ENCODE results near the gene LTBR.
A peak's percentile ranks its signal among the peaks of the same experiment; 100 is the strongest.

LTBR gene

DNA sequence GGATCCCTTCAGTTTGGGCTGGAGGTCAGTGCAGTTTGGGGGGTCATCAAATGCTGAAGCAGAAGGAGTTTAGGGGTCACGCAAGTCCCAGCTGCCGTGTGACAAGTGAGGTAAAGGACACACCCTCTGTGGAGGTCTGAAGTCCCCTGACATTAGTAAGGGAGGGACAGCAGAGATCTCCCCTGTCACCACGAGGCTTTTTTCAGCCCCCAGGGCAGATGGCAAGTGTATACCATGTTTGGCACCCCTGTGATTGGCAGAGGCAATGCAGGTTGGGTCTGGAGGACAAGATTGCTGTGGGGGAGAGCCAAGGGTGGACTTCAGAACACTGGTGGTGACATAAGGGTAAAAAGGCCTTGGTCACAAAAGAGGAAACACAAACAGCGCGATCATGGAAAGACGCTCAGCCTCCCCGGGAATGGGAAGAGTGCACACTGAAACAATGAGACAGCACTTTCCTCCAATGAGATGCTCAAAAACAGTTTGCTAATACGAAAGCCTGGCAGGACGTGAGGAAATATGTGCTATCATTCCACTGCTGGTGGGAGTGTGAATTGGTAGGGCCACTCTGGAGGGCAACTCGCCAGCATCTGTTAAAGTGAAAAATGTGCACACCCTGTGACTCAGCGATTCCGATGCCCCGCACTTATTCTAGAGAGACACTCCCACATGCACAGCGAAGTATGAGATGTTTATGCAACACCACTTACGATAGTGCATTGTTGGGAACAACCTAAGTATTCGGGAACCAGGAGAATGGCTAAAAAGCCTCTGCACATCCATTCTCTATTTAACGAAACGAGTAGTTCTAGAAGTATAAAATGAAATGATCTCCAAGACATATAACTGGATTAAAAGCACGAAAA lies 46.4 kb downstream of the LTBR start:
- peak overlapping the region; percentile 41 for H3K4me3 ChIP-seq

DNA sequence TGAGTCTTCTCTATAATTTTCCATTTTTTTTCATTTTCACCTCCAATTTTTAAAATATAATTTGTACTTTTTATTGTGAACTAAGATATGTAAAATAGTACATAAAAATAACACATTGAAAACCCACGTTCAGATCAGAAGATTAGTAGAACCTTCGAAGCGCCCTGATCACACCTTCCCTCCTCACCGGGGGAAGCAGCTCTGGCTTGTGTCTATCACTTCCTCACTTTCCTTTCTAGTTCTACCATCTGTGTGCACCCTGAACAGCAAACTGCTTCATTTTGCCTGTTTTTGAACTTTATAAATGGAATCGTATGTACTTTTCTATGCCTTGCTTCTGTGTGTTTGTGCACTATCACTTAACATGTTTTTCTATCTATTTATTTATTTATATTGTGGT lies 49.0 kb downstream of the LTBR start:
- H3K4me3 ChIP-seq: no peak overlapping the region
- no peak for DNase-seq (ENCODE audit: low read depth, low spot score)
- TF ChIP-seq POLR2AphosphoS5 (IDR thresholded peaks at IDR 0.05; ENCODE audit: borderline replicate concordance, low read depth, low read length): no peak
- no peak for TF ChIP-seq FOXP2 (optimal IDR thresholded peaks at IDR 0.05; ENCODE audit: control extremely low read depth, extremely low read length, insufficient read depth)
- TF ChIP-seq EZH2 (IDR thresholded peaks at IDR 0.05): no peak
- H3K27ac ChIP-seq: no peak overlapping the region
- no peaks in the 10 kb centered on the region for H3K36me3 ChIP-seq (ENCODE audit: insufficient read depth, low read length)
- H3K9ac ChIP-seq (ENCODE audit: insufficient read length): no peak overlapping the region
- H3K9me3 ChIP-seq (ENCODE audit: low read depth, low read length): no peaks in the 10 kb centered on the region

More for the DNA sequence above, 46.4 kb downstream of the LTBR start:
- H3K27ac ChIP-seq: peak overlapping the region; percentile 53; the same call in 1 of the 2 replicates
- H3K9ac ChIP-seq (ENCODE audit: insufficient read length): peak overlapping the region; percentile 13
- no peaks in the 10 kb centered on the region for H3K36me3 ChIP-seq (ENCODE audit: insufficient read depth, low read length)
- TF ChIP-seq EZH2 (IDR thresholded peaks at IDR 0.05) (no peak), POLR2AphosphoS5 (IDR thresholded peaks at IDR 0.05; ENCODE audit: borderline replicate concordance, low read depth, low read length) (no peak), FOXP2 (optimal IDR thresholded peaks at IDR 0.05; ENCODE audit: control extremely low read depth, extremely low read length, insufficient read depth) (no peak)
- no peaks in the 10 kb centered on the region for H3K9me3 ChIP-seq (ENCODE audit: low read depth, low read length)
- peak; percentile 10 for DNase-seq (ENCODE audit: low read depth, low spot score)

DNA sequence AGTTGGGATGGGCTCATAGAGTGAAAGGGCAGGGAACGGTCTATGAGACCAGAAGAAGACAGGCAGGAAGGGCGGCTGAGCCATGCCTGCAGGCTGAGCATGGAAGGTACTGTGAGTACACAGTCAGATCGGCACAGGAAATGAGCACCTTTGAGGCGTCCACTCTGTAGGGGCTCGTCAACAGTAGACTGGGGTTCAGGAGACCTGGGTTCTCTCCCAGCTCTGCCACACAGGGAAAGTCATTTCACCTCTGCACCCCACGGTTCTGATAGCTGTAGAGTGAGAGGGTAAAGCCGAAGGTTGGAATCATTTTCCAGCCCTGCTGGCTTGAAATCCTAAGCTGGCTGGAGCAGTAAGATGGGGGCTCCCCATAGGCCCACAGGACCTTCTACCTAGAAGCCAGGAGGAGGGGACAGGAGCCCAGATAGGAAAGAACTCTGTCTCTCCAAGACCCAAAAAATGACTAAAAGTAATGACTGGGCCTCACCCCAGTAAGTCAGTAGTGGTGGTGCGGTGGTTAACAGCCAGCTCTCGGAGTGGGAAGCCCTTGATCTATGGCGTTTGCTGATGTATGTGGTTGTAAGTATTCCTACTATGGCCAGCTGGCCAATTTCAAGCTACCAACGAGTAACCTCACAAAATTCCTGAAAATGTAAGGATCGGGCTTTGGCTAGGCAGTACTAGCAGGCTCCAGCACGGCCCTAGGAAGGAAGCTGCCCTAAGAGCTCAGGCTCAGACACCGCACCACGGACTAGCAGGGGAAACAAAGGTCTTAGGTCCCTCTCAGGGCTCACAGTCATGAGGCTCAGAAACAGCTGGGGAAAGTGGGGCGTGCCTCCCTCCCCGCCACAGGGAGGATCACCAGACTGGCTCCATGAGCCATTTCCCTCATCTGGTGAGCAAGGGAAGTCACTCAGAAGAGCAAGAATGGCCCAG lies 50.5 kb downstream of the LTBR start:
- H3K27ac ChIP-seq: no peak overlapping the region
- H3K4me3 ChIP-seq: no peak overlapping the region
- no peak overlapping the region for H3K9ac ChIP-seq (ENCODE audit: insufficient read length)
- H3K36me3 ChIP-seq (ENCODE audit: insufficient read depth, low read length): no peaks in the 10 kb centered on the region
- H3K9me3 ChIP-seq (ENCODE audit: low read depth, low read length): no peaks in the 10 kb centered on the region
- DNase-seq (ENCODE audit: low read depth, low spot score): no peak
- no peak for TF ChIP-seq EZH2 (IDR thresholded peaks at IDR 0.05)

- Histone ChIP-seq H3K9me3 (ENCODE audit: low read depth, low read length) (no peaks in the 10 kb centered on the region), H3K36me3 (ENCODE audit: insufficient read depth, low read length) (no peaks in the 10 kb centered on the region), H3K27ac (no peak overlapping the region), H3K9ac (ENCODE audit: insufficient read length) (no peak overlapping the region), H3K4me3 (no peak overlapping the region)
- TF ChIP-seq POLR2AphosphoS5 (IDR thresholded peaks at IDR 0.05; ENCODE audit: borderline replicate concordance, low read depth, low read length): no peak
- TF ChIP-seq FOXP2 (optimal IDR thresholded peaks at IDR 0.05; ENCODE audit: control extremely low read depth, extremely low read length, insufficient read depth): no peak
- TF ChIP-seq EZH2 (IDR thresholded peaks at IDR 0.05): no peak
- DNase-seq (ENCODE audit: low read depth, low spot score): no peak
Measured at GRCh38 chr12:6435961-6436715, 52.2 kb downstream of the LTBR start.

DNA sequence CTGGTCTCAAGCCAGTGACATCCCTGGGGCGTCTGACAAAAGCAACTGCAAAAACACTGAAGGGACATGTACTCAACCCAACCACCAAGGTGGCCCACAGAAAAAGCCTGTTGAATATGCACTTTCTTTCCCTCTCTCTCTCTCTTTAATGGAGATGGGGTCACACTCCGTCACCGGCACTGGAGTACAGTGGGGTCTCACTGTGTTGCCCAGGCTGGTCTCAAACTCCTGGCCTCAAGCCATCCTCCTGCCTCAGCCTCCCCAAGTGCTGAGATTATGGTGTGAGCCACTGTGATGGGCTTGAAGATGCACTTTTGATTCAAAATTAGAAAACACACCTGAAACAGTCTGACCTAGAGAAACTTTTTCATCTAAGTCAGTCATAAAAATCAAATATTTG lies 53.6 kb downstream of the LTBR start:
- Histone ChIP-seq H3K9me3 (ENCODE audit: low read depth, low read length) (no peaks in the 10 kb centered on the region), H3K27ac (no peak overlapping the region), H3K9ac (ENCODE audit: insufficient read length) (no peak overlapping the region), H3K36me3 (ENCODE audit: insufficient read depth, low read length) (no peaks in the 10 kb centered on the region), H3K4me3 (no peak overlapping the region)
- no peak for TF ChIP-seq POLR2AphosphoS5 (IDR thresholded peaks at IDR 0.05; ENCODE audit: borderline replicate concordance, low read depth, low read length)
- no peak for TF ChIP-seq EZH2 (IDR thresholded peaks at IDR 0.05)
- TF ChIP-seq FOXP2 (optimal IDR thresholded peaks at IDR 0.05; ENCODE audit: control extremely low read depth, extremely low read length, insufficient read depth): no peak
- no peak for DNase-seq (ENCODE audit: low read depth, low spot score)

GRCh38 chr12:6438345-6438744 lies 54.4 kb downstream of the LTBR start:
- no peak overlapping the region for H3K27ac ChIP-seq
- DNase-seq (ENCODE audit: low read depth, low spot score): no peak
- no peak overlapping the region for H3K9ac ChIP-seq (ENCODE audit: insufficient read length)
- no peaks in the 10 kb centered on the region for H3K36me3 ChIP-seq (ENCODE audit: insufficient read depth, low read length)
- TF ChIP-seq EZH2 (IDR thresholded peaks at IDR 0.05) (no peak), POLR2AphosphoS5 (IDR thresholded peaks at IDR 0.05; ENCODE audit: borderline replicate concordance, low read depth, low read length) (no peak), FOXP2 (optimal IDR thresholded peaks at IDR 0.05; ENCODE audit: control extremely low read depth, extremely low read length, insufficient read depth) (no peak)
- H3K9me3 ChIP-seq (ENCODE audit: low read depth, low read length): no peaks in the 10 kb centered on the region
- no peak overlapping the region for H3K4me3 ChIP-seq

DNA sequence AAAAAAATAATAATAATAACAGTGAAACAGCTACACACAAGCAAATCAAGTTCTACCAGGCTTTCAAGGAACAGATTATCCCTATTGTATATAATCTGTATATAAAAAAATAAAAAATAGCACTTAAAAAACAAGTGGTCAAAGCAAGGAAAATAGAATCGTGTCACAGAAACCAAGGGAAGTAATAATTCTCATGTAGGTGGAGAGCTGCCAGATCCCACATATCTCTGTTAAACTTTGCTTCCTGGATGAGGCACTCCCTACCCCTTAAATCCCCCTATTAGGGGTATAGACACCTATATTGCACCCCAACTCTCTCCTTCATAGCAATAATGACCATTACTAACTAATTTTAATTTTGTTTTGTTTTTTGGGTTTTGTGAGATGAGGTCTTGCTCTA lies 56.4 kb downstream of the LTBR start:
- Histone ChIP-seq H3K36me3 (ENCODE audit: insufficient read depth, low read length) (no peaks in the 10 kb centered on the region), H3K4me3 (no peak overlapping the region), H3K9me3 (ENCODE audit: low read depth, low read length) (no peaks in the 10 kb centered on the region), H3K27ac (no peak overlapping the region), H3K9ac (ENCODE audit: insufficient read length) (no peak overlapping the region)
- no peak for TF ChIP-seq FOXP2 (optimal IDR thresholded peaks at IDR 0.05; ENCODE audit: control extremely low read depth, extremely low read length, insufficient read depth)
- DNase-seq (ENCODE audit: low read depth, low spot score): no peak

Data from SK-N-MC (cell line).